HEK293T (cell line): ENCODE measurements around the gene HADH.

Experiments
- BHLHE40 ChIP-seq: fragments of 450-650 bp; IDR thresholded peaks from 2 replicates; pipeline ENCODE4 v1.6.1; 2016; ENCODE audit warnings: mild to moderate bottlenecking, moderate library complexity, borderline replicate concordance
- ELF4 ChIP-seq: fragments of 450-650 bp; IDR thresholded peaks from 2 replicates; pipeline ENCODE4 v1.6.1; 2017; ENCODE audit warnings: antibody characterized with exemption
- FOXA1 ChIP-seq: fragments of 450-650 bp; IDR thresholded peaks from 2 replicates; pipeline ENCODE4 v1.6.1; 2016; ENCODE audit warnings: mild to moderate bottlenecking
- FOXK2 ChIP-seq: fragments of 450-650 bp; IDR thresholded peaks from 2 replicates; pipeline ENCODE4 v1.6.1; 2016; ENCODE audit warnings: mild to moderate bottlenecking
- FOXM1 ChIP-seq: fragments of 450-650 bp; IDR thresholded peaks from 2 replicates; pipeline ENCODE4 v1.6.1; 2017; ENCODE audit warnings: mild to moderate bottlenecking, borderline replicate concordance
- L3MBTL2 ChIP-seq: fragments of 450-650 bp; conservative IDR thresholded peaks from 2 replicates; pipeline ENCODE4 v1.6.1; 2016; ENCODE audit warnings: mild to moderate bottlenecking
- LEF1 ChIP-seq: fragments of 450-650 bp; IDR thresholded peaks from 2 replicates; pipeline ENCODE4 v1.6.1; 2017; ENCODE audit warnings: mild to moderate bottlenecking, borderline replicate concordance
- PKNOX1 ChIP-seq: fragments of 450-650 bp; IDR thresholded peaks from 2 replicates; pipeline ENCODE4 v1.6.1; 2016
- SP1 ChIP-seq: fragments of 450-650 bp; IDR thresholded peaks from 2 replicates; pipeline ENCODE4 v1.6.1; 2017

DNA sequence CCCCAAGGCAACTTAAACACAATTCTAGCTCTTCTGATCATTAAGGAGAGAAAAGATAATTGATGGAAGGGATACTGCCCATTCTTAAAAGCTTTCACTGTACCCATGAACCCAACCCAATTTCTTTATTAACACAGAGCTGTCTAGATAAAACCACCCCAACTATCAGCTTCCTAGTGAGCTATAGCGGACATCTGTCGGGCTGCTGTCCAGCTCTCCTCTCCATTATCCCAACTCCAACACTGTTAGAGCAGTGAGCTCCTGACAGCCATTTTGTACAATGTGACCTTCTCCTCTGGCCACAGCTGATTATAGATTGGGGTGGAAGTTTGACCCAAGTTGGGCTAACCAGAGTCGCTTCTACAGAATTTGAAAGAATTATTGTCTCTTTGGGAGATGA, 66.1 kb downstream of the HADH start:
- TF ChIP-seq LEF1 (no peak), FOXM1 (no peak), L3MBTL2 (no peak), BHLHE40 (no peak), PKNOX1 (no peak), ELF4 (no peak), FOXA1 (no peak), SP1 (no peak), FOXK2 (no peak)
